ENCODE results near the gene TRUB2. TPM values are rescaled to one million over a fixed set of nuclear protein-coding genes. Genes with fewer than 3 reads are reported as not detected.

Gene TRUB2
- total RNA-seq, 1 experiment from 2014 or later, result 37.6 TPM

GRCh38 chr9:128276574-128277270 lies 45.5 kb downstream of the TRUB2 start:
- intact Hi-C loops (cut with micrococcal nuclease), result loop anchor here (1.0 kb wide), 1 partner anchor 53 kb away; no protein-coding TSS in a partner anchor
- Mint-ChIP-seq H3K36me3 (ENCODE audit: insufficient read depth, unreplicated experiment) (peaks cover 22% of the 10 kb centered on the region), H3K9me3 (ENCODE audit: unreplicated experiment) (no peaks in the 10 kb centered on the region), H3K4me3 (ENCODE audit: unreplicated experiment) (peak overlapping the region; percentile 92), H3K27ac (ENCODE audit: low read depth, unreplicated experiment) (peak overlapping the region; percentile 79), H3K27me3 (ENCODE audit: insufficient read depth, unreplicated experiment) (no peaks in the 10 kb centered on the region), H3K4me1 (ENCODE audit: insufficient read depth, unreplicated experiment) (peaks cover 18% of the 10 kb centered on the region)
- BruUV-seq (replicated peaks), result TSS peak; percentile 37
- no peak for TF ChIP-seq CTCF (IDR thresholded peaks at IDR 0.05; ENCODE audit: unreplicated experiment)
- DNase-seq (ENCODE audit: unreplicated experiment), result no peak
- POLR2A ChIA-PET, result interaction anchor here (0.6 to 2.1 kb wide), 9 partner anchors 10 to 107 kb away, joined by 3 to 12 read pairs (median 5); partner anchors contain the start of gene URM1
- CTCF ChIA-PET, result interaction anchor here (0.6 kb wide), 2 partner anchors 95 to 598 kb away, joined by 3 read pairs; partner anchors contain the start of gene URM1

- Mint-ChIP-seq H3K27ac (ENCODE audit: low read depth, unreplicated experiment) (peak within 1 kb of the TSS; percentile 79), H3K4me3 (ENCODE audit: unreplicated experiment) (peak within 1 kb of the TSS; percentile 92), H3K36me3 (ENCODE audit: insufficient read depth, unreplicated experiment) (peaks cover 28% of the 10 kb centered on the region), H3K27me3 (ENCODE audit: insufficient read depth, unreplicated experiment) (no peaks in the 10 kb centered on the region), H3K4me1 (ENCODE audit: insufficient read depth, unreplicated experiment) (peaks cover 18% of the 10 kb centered on the region), H3K9me3 (ENCODE audit: unreplicated experiment) (no peaks in the 10 kb centered on the region)
- BruUV-seq (replicated peaks), result no TSS peak
- peak; percentile 99 for DNase-seq (ENCODE audit: unreplicated experiment)
- ChIA-PET CTCF (interaction anchor here (0.6 kb wide), 1 partner anchor 599 kb away, joined by 3 read pairs; no protein-coding TSS in a partner anchor), POLR2A (interaction anchor here (0.6 to 2.1 kb wide), 14 partner anchors 9 to 828 kb away, joined by 3 to 12 read pairs (median 4); partner anchors contain the start of genes ENDOG and URM1)
- no peak for TF ChIP-seq CTCF (IDR thresholded peaks at IDR 0.05; ENCODE audit: unreplicated experiment)
- intact Hi-C loops (cut with micrococcal nuclease), result loop anchor here (1.0 kb wide), 1 partner anchor 53 kb away; no protein-coding TSS in a partner anchor
These were observed 46.2 kb downstream of the TRUB2 start, which contains the start of gene SWI5 for GRCh38 chr9:128276008-128276573. TSS of gene SWI5 (plus strand) at chr9:128276276.

GRCh38 chr9:128275198-128276007 lies 46.8 kb downstream of the TRUB2 start, which contains the start of gene GOLGA2:
TSS of gene GOLGA2 (minus strand) at chr9:128276007. CDS start at chr9:128275976, 31 bp downstream.
- ChIA-PET CTCF (no interaction called here), POLR2A (interaction anchor here (0.6 to 2.1 kb wide), 16 partner anchors 8 to 827 kb away, joined by 3 to 12 read pairs (median 4); partner anchors contain the start of genes ENDOG and URM1)
- no TSS peak for BruUV-seq (replicated peaks)
- H3K27me3 Mint-ChIP-seq (ENCODE audit: insufficient read depth, unreplicated experiment), result no peaks in the 10 kb centered on the region
- no peak for DNase-seq (ENCODE audit: unreplicated experiment)
- H3K27ac Mint-ChIP-seq (ENCODE audit: low read depth, unreplicated experiment), result peak within 1 kb of the TSS; percentile 79
- peaks cover 33% of the 10 kb centered on the region for H3K36me3 Mint-ChIP-seq (ENCODE audit: insufficient read depth, unreplicated experiment)
- intact Hi-C loops (cut with micrococcal nuclease), result loop anchor here (1.0 kb wide), 1 partner anchor 54 kb away; no protein-coding TSS in a partner anchor
- peaks cover 18% of the 10 kb centered on the region for H3K4me1 Mint-ChIP-seq (ENCODE audit: insufficient read depth, unreplicated experiment)
- no peaks in the 10 kb centered on the region for H3K9me3 Mint-ChIP-seq (ENCODE audit: unreplicated experiment)
- peak within 1 kb of the TSS; percentile 92 for H3K4me3 Mint-ChIP-seq (ENCODE audit: unreplicated experiment)
- TF ChIP-seq CTCF (IDR thresholded peaks at IDR 0.05; ENCODE audit: unreplicated experiment), result no peak

Data from MCF 10A (cell line).